Testis (tissue), 2 donors: ENCODE results near the gene MBD6.

Experiments
- CTCF ChIP-seq, 3 experiments: fragments of 450-650 bp in 2 of 3; fragments of 200-600 bp in 1 of 3; sonication (generic) in 1 of 3; IDR thresholded peaks; one replicate each; pipeline ENCODE4 v1.5.1; 2016 to 2019; ENCODE audit warnings: antibody characterized with exemption in 3 of 3, mild to moderate bottlenecking in 2 of 3, moderate library complexity in 1 of 3
- POLR2A ChIP-seq: fragments of 450-650 bp; IDR thresholded peaks from one replicate; pipeline ENCODE4 v1.6.1; 2017; ENCODE audit warnings: antibody characterized with exemption, mild to moderate bottlenecking, moderate library complexity

GRCh38 chr12:57483466-57483865, 39.2 kb upstream of the MBD6 start:
- TF ChIP-seq CTCF (IDR thresholded peaks at IDR 0.05) (no peak), POLR2A (no peak)
